ENCODE results near the gene MYH10.

The MYH10 gene

GRCh38 chr17:8494506-8495111 is 135.9 kb downstream of the MYH10 start:
- no peak for DNase-seq (ENCODE audit: low spot score)

DNA sequence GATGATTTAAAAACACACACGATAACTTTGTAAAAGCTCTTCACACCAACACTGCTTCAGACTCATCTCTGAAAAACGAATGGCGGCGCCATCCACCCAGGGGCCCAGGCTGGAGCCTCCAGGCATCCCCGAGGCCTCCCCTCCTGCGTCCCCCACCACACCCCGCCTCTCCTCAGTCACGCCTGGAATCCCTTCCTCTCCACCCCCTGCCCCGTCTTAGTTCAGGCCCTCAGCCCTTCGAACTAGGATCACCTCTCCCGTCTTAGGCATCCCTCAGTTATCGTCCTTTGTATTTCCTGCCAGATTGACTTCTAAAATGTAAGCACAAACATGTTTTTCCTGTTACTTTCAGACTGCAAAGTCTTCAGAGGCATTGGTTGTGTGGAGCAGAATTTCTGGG is 136.5 kb downstream of the MYH10 start:
- no peak for DNase-seq (ENCODE audit: low spot score)

DNA sequence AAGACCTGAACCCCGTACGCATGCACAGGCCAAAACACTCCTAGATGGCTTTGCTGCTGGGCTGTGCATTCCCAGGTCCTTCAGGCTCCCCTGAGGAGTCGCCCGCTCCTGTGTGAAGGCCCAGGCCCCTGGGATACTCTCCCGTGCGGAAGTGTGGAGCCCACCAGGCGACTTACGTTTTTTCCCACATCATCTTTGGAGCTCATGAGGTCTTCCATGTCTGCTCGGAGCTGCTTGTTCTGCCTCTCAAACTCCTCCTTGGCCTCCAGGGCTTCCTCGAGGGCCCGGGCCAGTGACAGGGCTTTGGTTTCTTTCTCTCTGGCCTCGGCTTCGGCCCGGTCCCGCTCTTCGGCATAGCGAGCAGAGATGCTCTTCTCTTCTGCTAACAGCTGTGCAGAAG is 138.4 kb downstream of the MYH10 start:
- DNase-seq (ENCODE audit: low spot score) = no peak

GRCh38 chr17:8490256-8491023 is 140.1 kb downstream of the MYH10 start:
- DNase-seq (ENCODE audit: low spot score) = no peak

- no peak for DNase-seq (ENCODE audit: low spot score)
These were observed 140.7 kb downstream of the MYH10 start for GRCh38 chr17:8489841-8490240.

DNA sequence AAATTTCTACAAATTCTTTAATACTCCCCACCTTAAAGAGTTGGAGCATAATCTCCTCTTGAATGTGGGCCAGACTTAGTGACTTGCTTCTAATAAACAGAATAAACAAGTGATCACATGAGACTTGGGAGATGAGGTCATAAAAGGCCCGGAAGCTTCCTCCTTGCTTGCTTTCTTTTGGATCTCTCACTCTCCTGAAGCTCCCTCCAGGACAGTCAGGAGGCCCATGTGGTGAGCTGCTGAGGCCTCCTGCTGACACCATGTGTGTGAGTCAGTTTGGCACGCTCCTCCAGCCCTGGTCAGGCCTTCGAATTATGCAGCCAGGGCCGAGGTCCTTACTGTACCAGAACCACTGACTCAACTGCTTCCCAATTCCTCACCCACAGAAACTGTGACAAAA is 141.6 kb downstream of the MYH10 start:
- DNase-seq (ENCODE audit: low spot score) = peak; percentile 77

DNA sequence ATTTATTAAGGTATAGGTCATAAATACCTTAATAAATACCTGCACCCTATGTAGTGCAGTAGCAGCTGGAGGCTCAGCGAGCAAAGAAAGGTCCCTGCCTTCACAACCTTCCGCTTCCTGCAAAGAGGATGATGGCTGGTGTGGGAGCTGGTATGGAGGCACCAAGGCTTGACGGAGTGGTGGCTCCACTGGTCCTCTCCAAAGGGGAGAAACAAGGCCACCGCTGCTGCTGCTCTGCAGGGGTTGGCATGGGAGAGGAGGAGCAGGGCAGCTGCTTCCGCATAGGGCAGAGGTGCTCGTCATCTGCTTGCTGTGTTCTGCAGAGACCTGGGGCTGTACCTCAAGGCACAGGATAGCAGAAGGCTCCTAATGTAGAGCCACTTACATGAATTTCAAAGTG is 142.0 kb downstream of the MYH10 start:
- no peak for DNase-seq (ENCODE audit: low spot score)

DNA sequence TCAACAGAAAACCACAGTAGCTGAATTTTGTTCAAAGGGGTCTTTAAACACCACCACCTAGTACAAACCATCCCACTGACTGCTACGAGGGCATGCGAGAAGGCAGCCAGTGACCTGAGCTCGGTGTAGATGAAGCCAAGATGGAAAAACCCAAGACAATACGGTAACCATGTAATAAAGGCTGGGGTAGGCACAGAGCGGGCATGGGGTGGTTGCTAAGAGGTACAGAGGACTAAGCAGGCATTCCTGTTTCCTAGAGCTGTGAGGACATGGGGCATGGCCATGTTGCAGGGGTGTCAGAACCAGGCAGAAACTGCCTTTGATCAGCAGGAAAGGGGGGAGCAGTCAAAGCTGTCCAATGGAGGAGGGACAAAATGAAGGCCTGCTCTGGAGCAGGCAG is 142.8 kb downstream of the MYH10 start:
- DNase-seq (ENCODE audit: low spot score) = no peak

DNA sequence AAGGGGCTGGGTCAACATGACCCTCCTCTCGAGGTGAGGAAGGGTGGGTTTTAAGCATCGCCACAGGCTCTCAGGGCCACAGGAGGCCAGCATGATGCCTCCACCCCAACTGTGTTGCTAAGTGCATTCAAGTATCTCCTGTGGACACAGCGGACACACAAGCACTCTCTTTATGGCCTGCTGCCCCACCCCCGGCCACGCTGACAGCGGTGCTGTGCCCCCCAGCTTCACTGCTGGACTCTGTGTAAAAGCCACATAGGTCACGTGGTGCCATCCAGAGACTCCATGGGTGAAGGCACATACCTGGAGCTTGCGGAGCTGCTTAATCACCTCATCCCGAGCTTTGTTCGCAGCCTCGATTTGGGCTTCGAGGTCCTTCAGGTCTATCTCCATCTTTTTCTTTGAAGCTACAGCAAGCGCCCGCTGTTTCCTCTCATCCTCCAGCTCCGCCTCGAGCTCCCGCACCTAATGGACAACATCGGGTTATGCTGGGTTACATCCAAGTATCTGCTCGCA is 143.3 kb downstream of the MYH10 start:
- no peak for DNase-seq (ENCODE audit: low spot score)

DNA sequence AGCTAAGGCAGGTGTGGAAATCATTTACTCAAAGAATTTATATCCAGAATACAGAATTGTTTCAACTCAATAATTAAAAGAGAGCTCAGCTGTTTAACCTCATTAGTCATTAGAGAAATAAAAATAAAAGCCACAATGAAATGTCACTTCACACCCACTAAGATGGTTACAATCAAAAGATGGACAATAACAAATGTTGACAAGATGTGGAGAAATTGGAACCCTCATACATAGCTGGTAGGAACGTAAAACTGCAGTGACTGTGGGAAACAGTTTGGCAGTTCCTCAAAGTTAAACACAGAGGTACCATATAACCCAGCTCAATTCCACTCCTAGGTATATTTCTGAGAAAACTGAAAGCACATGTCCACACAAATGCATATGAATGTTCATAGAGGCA is 145.0 kb downstream of the MYH10 start:
- DNase-seq (ENCODE audit: low spot score) = no peak

DNA sequence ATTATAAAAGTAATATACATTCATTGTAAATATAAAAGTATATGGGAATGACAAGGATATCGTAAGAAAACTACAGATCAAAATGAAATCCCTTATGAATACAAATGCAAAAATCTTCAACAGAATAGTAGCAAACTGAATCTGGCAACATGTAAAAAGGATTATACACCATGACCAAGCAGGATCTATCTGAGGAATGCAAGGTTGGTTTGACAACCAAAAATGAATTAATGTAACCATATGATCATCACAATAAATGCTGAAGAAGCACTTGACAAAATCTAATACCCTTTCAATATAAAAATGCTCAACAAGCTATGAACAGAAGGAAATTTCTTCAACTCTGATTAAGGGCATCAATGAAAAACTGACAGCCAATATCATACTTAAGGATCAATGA is 146.1 kb downstream of the MYH10 start:
- DNase-seq (ENCODE audit: low spot score) = no peak

DNA sequence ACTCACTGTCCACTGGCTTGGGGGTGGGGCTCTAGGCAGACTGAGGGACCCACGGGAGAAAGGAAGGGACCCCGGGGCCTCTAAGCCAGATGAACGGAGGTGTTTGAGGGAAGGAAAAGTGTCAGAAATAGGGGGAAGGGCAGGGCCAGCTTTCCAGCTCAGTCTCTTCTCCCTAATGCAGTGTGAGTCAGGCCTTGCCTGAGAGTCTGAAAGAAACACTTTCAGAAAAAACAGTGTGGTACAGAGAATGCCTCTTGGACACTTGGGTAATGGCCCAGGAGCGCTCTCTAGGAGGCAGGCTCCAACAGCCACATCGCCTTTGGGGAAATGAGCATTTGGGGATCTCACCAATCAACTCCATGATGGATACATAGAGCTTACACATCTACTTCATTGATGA is 148.0 kb downstream of the MYH10 start:
- DNase-seq (ENCODE audit: low spot score) = no peak

- DNase-seq (ENCODE audit: low spot score) = no peak
These were observed 148.8 kb downstream of the MYH10 start for GRCh38 chr17:8481703-8482102.

DNA sequence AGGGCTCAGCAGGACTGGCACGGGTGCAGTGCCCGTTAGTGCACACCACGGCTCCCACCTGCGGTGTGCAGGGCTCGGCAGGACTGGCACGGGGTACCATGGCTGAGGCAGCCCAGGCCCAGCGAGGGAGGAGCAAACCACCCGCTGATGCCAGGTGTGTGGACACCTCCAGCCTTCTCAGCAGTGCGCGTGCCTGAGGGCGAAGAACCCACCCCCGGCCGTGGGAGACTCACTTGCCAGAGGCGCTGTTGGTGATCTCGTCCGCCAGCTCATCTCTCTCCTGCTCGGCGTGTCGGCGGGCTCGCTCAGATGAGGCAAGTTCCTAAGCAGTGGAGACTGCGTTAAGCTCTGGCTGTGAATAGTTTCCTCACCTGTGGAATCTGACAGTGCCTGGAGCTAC is 149.4 kb downstream of the MYH10 start:
- DNase-seq (ENCODE audit: low spot score) = no peak

GRCh38 chr17:8480011-8480976 is 150.2 kb downstream of the MYH10 start:
- no peak for DNase-seq (ENCODE audit: low spot score)

GRCh38 chr17:8479431-8479947 is 151.0 kb downstream of the MYH10 start:
- no peak for DNase-seq (ENCODE audit: low spot score)

DNA sequence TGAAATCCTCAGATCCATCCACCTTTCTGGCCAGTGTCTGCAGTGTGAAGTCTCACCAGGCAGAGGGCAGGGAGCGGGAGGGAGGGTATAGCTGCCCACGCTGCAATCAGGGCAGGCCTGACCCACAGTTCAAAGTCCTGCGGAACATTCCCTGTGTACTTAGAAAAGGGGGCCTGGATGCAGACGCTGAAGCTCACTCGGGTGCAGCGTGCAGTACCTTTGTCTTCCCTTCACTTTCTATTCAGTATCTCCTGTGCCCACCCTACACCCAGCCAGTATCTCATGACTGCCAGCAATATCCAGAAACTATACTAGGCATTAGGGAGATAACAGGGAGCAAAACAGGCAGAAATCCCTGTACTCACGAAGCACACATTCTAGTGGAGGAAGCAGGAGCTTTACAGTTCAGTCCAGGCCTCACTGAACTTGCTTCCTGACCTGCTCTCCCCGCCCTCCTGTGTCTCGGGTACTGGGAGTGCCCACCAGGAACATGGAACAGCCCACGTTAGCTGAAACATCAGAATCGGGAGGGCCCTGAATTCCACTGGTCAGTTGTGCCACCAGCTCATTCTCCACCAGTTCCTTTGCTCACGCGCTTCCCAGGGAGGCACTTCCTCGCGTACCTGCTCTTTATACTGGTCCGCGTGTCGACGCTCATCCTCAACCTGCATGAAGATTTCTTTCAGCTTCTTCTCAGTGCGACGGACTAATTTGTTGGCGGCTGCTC is 152.6 kb downstream of the MYH10 start:
- no peak for DNase-seq (ENCODE audit: low spot score)

- DNase-seq (ENCODE audit: low spot score) = no peak
These were observed 153.4 kb downstream of the MYH10 start for GRCh38 chr17:8477171-8477570.

DNA sequence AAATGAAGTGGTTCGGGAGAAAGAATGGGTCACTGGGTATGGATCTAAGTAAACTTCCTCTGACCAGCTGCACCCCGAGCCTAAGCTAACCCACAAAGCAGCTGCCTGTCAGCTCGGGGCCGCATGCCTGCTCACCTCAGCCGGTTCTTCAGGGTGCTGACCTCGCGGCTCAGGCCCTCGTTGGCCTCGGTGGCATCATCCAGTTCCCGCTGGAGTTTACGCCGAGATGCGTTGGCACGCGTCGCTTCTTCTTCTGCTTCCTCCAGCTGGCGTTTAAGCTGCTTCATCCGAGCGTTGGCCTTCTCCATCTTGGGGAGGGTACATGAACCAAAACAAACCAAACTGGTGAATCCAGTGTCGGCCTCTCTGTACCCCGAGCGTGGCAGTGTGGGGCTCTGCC is 153.8 kb downstream of the MYH10 start:
- no peak for DNase-seq (ENCODE audit: low spot score)

- DNase-seq (ENCODE audit: low spot score) = no peak
These were observed 154.7 kb downstream of the MYH10 start for GRCh38 chr17:8475781-8476180.

DNA sequence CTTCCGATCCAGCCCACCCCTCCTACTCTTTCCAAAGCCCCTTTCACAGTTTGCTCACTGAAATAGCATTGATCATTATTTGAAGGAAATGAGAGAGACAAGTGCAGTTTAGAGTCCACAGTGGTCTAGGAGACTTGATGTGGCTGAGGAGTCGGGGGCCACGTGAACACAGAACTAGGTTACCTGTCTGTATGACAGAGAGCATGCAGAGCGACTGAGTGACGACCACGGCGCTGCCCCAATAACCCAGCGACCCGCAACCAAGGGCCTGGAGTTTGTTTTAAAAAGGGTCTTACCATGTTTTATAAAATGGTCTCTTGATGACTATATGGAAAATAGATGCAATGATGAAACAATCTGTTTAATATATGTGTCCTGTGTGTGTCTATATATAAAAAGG is 155.3 kb downstream of the MYH10 start:
- no peak for DNase-seq (ENCODE audit: low spot score)

- no peak for DNase-seq (ENCODE audit: low spot score)
These were observed 155.7 kb downstream of the MYH10 start for GRCh38 chr17:8474826-8475225.
